Activated CD8-positive, alpha-beta memory T cell treated with anti-CD3 and anti-CD28 coated beads for 36 hours (primary cell): ENCODE results near the gene MRPL27. TPM values are rescaled to one million over a fixed set of nuclear protein-coding genes. Genes with fewer than 3 reads are reported as not detected.
"Not testable (repeated sequence)": the region's sequence is repeated elsewhere in the genome, so short reads cannot be mapped to it uniquely, and the experiment has no call there.

Source experiments
- CTCF ChIA-PET: fragments of 350-600 bp; sonication (Branson Sonifier 250); formaldehyde crosslinking; loops from one replicate; lab custom pipeline; 2021; ENCODE audit warnings: antibody characterized with exemption; lab: Charles Lee
- POLR2A ChIA-PET: fragments of 350-600 bp; sonication (Branson Sonifier 250); formaldehyde crosslinking; loops from one replicate; lab custom pipeline; 2021; ENCODE audit warnings: antibody characterized with exemption; lab: Charles Lee
- total RNA-seq, 2 experiments: library from RNA; stranded (reverse); gene quantifications; one replicate each; pipeline ENCODE4 v1.2.3, GENCODE V29; 2021

MRPL27 gene
- total RNA-seq, 2 experiments from 2014 or later = 76.4 to 84.6 TPM

DNA sequence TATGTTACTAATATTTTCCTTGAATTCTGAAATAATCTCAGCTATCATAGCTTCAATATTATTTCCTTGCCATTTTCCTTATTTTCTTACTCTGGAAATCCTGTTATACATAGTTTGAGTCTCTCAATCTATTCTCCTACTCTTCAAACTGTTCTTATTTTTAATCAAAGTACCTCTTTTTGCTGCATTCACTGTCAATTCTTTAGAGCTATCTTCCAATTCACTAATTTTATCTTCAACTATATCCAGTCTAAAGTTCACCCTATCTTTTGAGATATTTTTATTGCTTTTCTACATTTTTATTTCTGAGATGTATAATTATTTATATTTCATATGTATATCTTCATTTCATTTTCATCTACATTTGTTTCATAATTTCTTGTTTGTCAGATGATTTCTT is 34.3 kb downstream of the MRPL27 start:
- ChIA-PET CTCF (interaction anchor here (1.6 kb wide), 1 partner anchor 138 kb away, joined by 5 read pairs; the partner anchor contains the start of gene COL1A1), POLR2A (no interaction called here)

DNA sequence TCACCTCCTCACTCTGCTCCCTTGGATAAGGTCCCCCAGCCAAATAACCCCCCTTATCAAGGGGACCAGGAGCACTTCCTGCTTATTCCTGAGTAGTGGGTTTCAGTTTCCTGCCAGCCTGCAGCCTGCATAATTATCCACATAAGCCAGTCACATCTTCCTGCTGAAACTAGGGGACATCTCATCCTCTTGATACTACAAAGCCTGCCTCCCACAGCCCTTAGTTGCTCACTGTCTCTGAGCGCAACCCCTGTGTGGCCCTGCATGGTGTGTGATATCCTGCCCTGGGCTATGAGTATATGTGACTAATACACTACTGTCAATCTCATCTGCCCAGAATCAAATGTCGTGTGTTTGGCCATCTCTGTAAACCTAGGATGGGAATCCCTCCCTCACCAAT is 35.0 kb downstream of the MRPL27 start:
- POLR2A ChIA-PET = no interaction called here
- CTCF ChIA-PET = no interaction called here

DNA sequence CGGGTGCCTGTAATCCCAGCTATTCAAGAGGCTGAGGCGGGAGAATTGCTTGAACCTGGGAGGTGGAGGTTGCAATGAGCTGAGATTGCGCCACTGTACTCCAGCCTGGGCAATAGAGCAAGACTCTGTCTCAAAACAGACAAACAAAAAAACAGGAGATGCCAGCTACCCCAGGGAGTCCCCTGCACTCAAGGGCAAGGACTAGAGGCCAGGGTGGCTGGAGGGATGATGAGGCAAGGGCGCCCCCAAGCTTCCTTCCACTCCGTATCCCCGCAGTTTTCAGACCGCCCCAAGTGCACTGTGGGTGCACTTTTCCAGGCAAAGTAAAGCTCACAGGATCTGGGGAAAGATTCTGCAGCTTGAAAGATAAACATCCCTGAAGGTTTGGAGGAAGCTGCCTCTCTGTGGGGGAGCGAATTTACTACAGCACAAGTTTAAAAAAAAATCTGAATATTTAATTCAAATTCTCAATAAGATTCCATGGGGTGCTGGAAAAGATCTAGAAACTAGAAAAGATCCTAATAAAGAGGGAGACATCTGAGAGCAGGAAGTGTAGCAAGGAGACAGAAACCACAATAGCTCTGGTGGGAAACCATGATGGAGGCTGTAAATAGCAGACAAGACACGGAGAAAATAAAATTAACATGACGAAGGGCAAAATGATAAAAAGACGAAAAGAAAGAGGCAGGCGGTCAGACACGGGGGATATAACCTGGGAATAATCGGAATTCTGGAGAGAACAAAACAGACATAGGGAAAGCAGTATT is 39.5 kb downstream of the MRPL27 start:
- POLR2A ChIA-PET = not testable (repeated sequence)
- CTCF ChIA-PET = interaction anchor here (1.1 kb wide), 1 partner anchor 11 kb away, joined by 3 read pairs; no protein-coding TSS in a partner anchor

DNA sequence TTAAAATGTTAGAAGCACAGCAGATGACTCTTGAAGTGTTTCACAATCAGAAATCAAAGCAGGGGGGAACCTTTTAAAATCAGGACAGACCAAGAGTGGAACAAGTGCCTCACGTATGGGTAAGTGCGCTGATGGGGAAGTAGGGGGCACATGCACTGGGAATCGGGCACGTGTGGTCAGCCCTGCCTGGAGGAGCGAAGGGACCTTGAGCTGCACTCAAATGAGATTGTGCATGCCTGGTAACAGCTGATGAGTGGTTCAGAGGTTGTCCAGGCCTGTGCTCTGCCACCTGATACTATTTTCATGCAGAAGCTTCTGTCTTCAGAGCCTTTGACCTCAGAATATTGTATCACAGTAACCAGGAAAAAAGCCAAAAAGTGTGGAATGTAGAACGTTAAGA is 40.8 kb downstream of the MRPL27 start:
- CTCF ChIA-PET = interaction anchor here (0.7 kb wide), 1 partner anchor 61 kb away, joined by 3 read pairs; no protein-coding TSS in a partner anchor
- POLR2A ChIA-PET = interaction anchor here (0.7 kb wide), 1 partner anchor 10 kb away, joined by 3 read pairs; no protein-coding TSS in a partner anchor

DNA sequence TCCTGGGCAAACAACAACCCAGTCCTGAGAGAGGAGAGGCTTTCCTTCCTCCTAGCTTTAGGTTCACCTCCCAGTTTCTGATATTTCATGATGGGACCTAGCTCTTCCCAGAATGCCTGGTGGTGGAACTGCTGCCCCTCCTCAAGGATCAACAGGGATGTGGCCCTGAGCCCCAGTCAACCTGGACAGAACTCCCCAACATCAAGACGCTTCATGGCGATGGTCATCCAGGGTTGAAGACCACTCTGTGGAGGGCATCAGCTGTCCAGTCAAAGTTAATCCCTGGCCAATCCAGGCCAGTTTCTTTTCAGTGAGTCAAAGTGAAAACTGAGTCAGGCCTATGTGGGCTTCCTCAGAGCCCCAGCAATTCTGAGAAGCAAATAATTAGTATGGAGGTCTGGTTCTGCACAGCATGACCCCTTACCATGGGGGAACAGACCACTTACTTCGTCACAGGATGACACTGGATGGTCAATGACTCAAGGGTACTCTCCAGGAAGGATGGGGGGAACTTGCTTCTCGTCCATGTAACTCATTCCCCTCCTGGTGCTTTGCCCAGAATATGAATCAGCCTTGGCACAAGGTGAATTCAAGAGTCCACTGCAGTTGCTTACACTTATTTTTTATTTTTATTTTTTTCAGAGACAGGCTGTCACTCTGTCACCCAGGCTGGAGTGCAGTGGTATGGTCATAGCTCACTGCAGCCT is 41.7 kb downstream of the MRPL27 start:
- ChIA-PET POLR2A (no interaction called here), CTCF (interaction anchor here (0.6 kb wide), 1 partner anchor 313 kb away, joined by 5 read pairs; no protein-coding TSS in a partner anchor)

DNA sequence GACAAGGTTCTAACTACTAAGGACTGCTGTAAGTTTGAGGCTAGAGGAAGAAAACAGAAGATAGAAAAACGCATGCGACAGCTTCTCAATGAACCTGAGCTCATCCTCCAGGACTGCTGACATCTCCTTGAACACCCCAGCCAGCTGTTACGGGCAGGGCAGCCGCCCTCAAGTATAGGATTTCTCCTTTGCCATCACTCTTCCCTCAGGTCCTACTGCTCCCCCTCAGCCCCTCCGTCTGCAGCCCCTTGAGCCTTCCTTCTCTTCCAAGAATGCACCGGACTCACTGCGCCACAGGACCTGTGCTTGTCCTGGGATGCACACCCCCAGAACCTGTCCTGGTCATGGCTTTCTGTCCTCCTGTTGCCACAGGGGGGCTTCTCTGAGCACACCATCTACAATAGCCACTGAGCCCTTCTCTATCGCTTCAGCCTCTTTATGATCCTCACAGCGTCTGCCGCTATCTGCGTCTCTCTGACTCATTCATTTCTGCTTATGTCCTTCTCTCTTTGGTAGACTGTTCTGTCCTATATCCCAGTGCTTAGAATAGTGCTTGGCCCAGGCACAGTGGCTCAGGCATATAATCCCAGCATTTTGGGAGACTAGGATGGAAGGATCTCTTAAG is 42.7 kb downstream of the MRPL27 start:
- CTCF ChIA-PET = no interaction called here
- POLR2A ChIA-PET = no interaction called here

DNA sequence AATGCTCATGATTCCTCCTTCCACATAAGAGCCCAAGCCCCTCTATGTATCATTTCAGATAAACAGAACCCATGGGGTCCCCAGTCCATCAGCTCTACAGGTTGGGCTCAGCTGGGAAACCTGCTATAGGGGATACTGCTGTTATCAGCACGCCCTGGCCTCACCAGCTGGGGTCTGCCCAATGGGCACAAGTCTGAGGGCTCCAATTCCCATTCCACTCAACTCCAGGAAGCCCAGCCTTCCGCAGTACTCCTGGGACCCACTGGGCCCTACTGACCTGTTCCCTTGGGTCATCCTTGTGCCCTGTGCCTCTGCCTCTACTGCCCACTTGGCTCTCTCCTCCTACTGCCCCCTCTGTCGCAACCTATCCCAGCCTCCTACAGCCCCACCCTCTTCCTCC is 43.3 kb downstream of the MRPL27 start:
- ChIA-PET POLR2A (no interaction called here), CTCF (interaction anchor here (1.2 kb wide), 1 partner anchor 129 kb away, joined by 3 read pairs; no protein-coding TSS in a partner anchor)

DNA sequence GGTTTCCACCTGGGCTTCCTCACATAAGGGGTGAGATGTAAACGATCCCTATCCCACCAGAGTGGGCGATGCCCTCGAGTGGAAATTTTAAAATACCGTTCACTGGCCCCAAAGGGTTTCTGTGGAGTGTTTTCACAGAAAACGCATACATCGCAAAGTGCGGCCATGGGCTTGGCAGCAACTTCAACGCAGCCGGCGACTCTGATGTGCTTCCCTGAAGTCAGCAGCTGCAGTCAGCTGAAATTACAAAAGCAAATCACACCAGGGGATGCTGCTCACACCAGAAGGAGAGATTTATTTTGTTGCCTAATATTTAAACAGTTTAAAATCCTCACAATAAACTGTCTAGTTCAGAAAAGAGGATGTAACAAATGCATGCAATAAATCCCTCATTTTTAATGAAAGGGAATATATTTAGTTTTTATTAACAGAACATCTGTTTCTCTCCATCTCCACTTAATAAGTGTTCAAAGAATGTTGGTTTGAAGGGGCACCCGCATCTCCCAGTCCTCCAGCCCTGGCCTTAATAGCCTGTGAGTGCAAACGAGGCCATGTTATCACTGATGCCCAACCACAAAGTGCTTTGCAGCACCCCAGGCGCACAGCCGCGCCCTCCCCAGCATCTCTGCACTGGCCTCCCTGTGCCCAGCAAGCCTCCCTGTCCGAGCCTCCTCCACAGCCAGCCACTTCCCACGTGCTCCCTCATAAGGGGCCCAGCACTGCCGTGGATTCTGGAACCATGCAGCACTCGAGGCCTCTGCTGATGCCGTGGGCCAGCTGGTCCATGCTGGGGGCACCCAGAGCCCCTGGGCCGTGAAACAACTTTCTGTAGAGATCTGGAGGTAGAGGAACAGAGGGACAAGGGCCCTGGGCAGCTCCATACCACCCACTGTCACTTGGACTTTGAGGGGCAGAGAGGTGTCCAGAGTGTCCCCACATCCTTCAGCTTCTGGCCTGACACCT is 44.3 kb downstream of the MRPL27 start:
- ChIA-PET POLR2A (no interaction called here), CTCF (interaction anchor here (1.2 kb wide), 1 partner anchor 128 kb away, joined by 3 read pairs; no protein-coding TSS in a partner anchor)

DNA sequence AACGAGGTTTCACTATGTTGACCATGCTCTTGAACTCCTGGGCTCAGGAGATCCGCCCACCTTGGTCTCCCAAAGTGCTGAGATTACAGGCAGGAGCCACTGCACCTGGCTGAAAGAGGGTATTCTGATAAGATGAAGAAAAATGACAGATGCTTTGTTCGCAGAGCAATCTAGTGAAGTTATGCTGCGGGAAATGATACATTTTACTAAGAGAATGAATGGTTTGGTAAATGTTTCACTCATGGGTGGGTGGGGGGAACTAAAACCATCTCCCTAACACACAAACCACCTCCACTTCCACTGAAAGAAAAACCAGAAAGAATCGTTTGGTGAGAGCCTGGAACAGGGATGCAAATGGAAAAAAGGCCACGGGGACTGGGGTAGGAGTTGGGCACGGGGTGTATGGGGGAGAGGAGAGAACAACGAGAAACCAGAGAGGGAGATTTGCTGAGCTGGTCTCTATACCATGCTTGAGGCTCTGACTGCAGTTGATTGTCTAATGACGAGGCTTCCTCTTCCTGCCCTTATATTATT is 46.1 kb downstream of the MRPL27 start:
- CTCF ChIA-PET = interaction anchor here (1.0 kb wide), 1 partner anchor 15 kb away, joined by 4 read pairs; no protein-coding TSS in a partner anchor
- POLR2A ChIA-PET = no interaction called here

DNA sequence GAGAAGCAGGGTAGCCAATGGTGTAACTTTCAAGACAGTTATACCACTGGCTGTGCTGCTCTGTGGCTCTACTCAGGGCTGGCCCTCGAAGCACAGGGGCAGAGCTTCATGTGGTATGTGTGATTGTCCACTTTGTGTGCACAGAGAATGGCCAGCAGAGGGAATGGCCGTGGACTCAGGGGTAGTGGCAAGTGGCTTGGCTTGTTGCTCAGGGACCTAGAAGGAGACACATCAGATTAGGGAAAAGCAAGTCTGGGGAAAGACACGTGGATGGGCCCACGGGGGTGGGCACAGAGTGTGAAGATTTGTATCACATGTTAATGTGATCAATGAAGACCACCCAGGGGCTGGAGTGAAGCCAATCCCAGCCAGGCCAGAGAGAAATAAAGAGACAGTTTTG is 47.1 kb downstream of the MRPL27 start:
- CTCF ChIA-PET = interaction anchor here (1.0 kb wide), 1 partner anchor 14 kb away, joined by 4 read pairs; no protein-coding TSS in a partner anchor
- POLR2A ChIA-PET = interaction anchor here (0.6 kb wide), 1 partner anchor 1815 kb away, joined by 3 read pairs; no protein-coding TSS in a partner anchor

DNA sequence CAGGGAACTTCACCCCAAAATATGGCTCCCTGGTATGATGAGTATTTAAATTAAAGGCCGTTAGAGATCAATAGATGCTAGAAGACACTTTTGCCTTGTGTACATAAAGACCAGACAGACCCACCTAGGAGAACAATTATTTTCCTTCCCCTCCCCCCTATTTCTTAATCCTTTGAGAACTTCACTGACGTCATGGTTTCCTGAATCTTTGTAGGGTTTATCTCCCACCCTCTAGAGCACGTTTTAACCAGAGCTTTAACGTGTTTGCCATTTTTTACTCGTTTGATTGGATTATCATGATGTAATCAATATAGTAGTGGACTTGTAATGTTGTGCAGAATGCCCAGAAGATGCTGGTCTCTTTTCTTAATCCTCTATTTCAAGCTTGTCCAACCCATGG is 49.9 kb downstream of the MRPL27 start:
- ChIA-PET CTCF (interaction anchor here (0.6 to 1.2 kb wide), 2 partner anchors 10 to 14 kb away, joined by 3 read pairs; no protein-coding TSS in a partner anchor), POLR2A (no interaction called here)

DNA sequence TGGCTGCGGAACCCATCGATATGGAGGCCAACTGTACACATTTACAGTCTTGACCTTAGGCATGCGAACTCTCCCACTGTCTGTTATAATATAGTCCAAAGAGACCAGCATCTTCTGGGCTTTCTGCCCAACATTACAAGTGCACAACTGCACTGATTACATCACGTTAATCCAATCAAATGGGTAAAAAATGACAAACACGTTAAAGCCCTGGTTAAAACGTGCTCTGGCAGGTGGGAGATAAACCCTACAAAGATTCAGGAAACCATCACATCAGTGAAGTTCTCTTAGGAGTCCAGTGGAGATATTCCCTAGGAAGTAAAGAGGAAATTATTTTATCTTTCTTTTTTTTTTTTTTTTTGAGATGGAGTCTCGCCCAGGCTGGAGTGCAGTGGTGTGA is 50.7 kb downstream of the MRPL27 start:
- POLR2A ChIA-PET = no interaction called here
- CTCF ChIA-PET = interaction anchor here (1.2 kb wide), 1 partner anchor 11 kb away, joined by 3 read pairs; no protein-coding TSS in a partner anchor

DNA sequence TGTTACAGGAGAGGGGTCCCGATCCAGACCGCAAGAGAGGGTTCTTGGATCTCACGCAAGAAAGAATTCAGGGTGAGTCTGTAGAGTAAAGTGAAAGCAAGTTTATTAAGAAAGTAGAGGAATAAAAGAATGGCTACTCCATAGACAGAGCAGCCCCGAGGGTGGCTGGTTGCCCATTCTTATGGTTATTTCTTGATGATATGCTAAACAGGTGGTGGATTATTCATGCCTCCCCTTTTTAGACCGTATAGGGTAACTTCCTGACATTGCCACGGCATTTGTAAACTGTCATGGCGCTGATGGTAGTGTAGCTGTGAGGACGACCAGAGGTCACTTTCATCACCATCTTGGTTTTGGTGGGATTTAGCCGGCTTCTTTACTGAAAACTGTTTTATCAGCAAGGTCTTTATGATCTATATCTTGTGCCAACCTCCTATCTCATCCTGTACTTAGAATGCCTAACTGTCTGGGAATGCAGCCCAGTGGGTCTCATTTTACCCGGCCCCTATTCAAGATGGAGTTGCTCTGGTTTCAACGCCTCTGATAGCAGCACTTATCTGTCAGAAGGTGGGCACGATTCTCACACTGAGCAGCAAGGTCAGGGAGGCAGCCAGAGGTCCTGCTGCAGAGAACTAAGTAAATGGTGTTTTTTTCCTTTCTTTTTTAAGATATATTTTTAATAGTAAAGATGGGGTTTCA is 53.5 kb downstream of the MRPL27 start:
- ChIA-PET POLR2A (no interaction called here), CTCF (interaction anchor here (1.0 to 1.3 kb wide), 3 partner anchors 52 to 119 kb away, joined by 3 to 4 read pairs (median 4); partner anchors contain the start of gene COL1A1)

DNA sequence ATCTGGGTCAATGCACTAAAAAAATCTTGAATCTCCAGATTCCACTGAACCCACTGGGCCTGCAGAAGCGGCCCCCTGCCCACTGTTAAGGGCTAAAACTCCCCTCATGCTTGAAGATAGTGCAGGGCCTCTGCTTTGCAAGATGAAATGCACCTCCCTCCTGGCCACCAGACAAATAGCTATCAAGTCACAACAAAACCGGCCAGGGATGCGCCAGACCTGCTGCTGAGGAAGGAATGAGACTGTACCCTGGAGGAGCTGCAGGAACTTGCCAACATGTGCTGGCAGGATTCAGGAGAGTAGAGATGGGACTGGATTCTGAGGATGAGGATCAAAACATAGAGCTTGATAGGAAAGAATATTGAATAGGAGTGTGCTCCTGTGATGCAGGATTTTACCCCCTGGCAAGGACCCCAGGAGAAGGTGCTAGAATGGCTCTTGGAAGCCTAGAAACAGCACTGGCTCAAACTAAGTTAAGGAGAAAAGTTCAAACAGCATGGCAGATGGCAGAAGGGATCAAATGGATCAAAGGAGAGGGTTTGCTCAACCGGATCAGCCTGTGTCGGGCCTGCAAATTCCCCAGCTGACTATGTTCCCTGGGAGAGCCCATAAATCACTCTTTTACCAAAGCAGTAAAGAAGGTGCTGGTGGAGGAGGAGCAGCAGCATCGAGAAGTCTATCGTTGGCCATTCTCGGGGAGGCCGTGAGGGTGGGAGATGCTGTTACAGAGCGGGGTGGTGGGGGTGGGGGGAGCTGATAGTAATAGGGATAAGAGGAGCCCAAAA is 54.3 kb downstream of the MRPL27 start:
- POLR2A ChIA-PET = no interaction called here
- CTCF ChIA-PET = interaction anchor here (1.3 kb wide), 1 partner anchor 117 kb away, joined by 4 read pairs; the partner anchor contains the start of gene COL1A1
